ENCODE results near the gene CDK5RAP2.
A peak's percentile ranks its signal among the peaks of the same experiment; 100 is the strongest.

Gene CDK5RAP2

GRCh38 chr9:120361551-120361950, 218.4 kb downstream of the CDK5RAP2 start:
- Histone ChIP-seq H3K36me3 (ENCODE audit: insufficient read depth, low read length) (no peaks in the 10 kb centered on the region), H3K9me3 (ENCODE audit: low read depth, low read length) (no peaks in the 10 kb centered on the region)

GRCh38 chr9:120360510-120360909, 219.5 kb downstream of the CDK5RAP2 start:
- Histone ChIP-seq H3K9me3 (ENCODE audit: low read depth, low read length) (no peaks in the 10 kb centered on the region), H3K9ac (ENCODE audit: insufficient read length) (no peak overlapping the region), H3K27ac (no peak overlapping the region), H3K36me3 (ENCODE audit: insufficient read depth, low read length) (no peaks in the 10 kb centered on the region), H3K4me3 (no peak overlapping the region)
- no peak for TF ChIP-seq FOXP2 (optimal IDR thresholded peaks at IDR 0.05; ENCODE audit: control extremely low read depth, extremely low read length, insufficient read depth)
- TF ChIP-seq POLR2AphosphoS5 (IDR thresholded peaks at IDR 0.05; ENCODE audit: borderline replicate concordance, low read depth, low read length), result no peak
- TF ChIP-seq EZH2 (IDR thresholded peaks at IDR 0.05), result no peak
- DNase-seq (ENCODE audit: low read depth, low spot score), result no peak

More at GRCh38 chr9:120361551-120361950, 218.4 kb downstream of the CDK5RAP2 start:
- no peak for DNase-seq (ENCODE audit: low read depth, low spot score)
- TF ChIP-seq EZH2 (IDR thresholded peaks at IDR 0.05) (no peak), POLR2AphosphoS5 (IDR thresholded peaks at IDR 0.05; ENCODE audit: borderline replicate concordance, low read depth, low read length) (no peak), FOXP2 (optimal IDR thresholded peaks at IDR 0.05; ENCODE audit: control extremely low read depth, extremely low read length, insufficient read depth) (no peak)
- H3K27ac ChIP-seq, result no peak overlapping the region
- H3K4me3 ChIP-seq, result no peak overlapping the region
- no peak overlapping the region for H3K9ac ChIP-seq (ENCODE audit: insufficient read length)

- Histone ChIP-seq H3K27ac (no peak overlapping the region), H3K9me3 (ENCODE audit: low read depth, low read length) (no peaks in the 10 kb centered on the region), H3K4me3 (no peak overlapping the region), H3K36me3 (ENCODE audit: insufficient read depth, low read length) (no peaks in the 10 kb centered on the region), H3K9ac (ENCODE audit: insufficient read length) (no peak overlapping the region)
- TF ChIP-seq POLR2AphosphoS5 (IDR thresholded peaks at IDR 0.05; ENCODE audit: borderline replicate concordance, low read depth, low read length) (no peak), FOXP2 (optimal IDR thresholded peaks at IDR 0.05; ENCODE audit: control extremely low read depth, extremely low read length, insufficient read depth) (peak; percentile 39), EZH2 (IDR thresholded peaks at IDR 0.05) (no peak)
- peak; percentile 85 for DNase-seq (ENCODE audit: low read depth, low spot score)
These were observed 219.9 kb downstream of the CDK5RAP2 start for GRCh38 chr9:120360046-120360445.

- Histone ChIP-seq H3K27ac (no peak overlapping the region), H3K4me3 (no peak overlapping the region), H3K9me3 (ENCODE audit: low read depth, low read length) (no peaks in the 10 kb centered on the region), H3K36me3 (ENCODE audit: insufficient read depth, low read length) (no peaks in the 10 kb centered on the region), H3K9ac (ENCODE audit: insufficient read length) (no peak overlapping the region)
- DNase-seq (ENCODE audit: low read depth, low spot score), result no peak
- TF ChIP-seq FOXP2 (optimal IDR thresholded peaks at IDR 0.05; ENCODE audit: control extremely low read depth, extremely low read length, insufficient read depth), result no peak
- no peak for TF ChIP-seq EZH2 (IDR thresholded peaks at IDR 0.05)
- TF ChIP-seq POLR2AphosphoS5 (IDR thresholded peaks at IDR 0.05; ENCODE audit: borderline replicate concordance, low read depth, low read length), result no peak
These were observed 221.1 kb downstream of the CDK5RAP2 start for GRCh38 chr9:120358877-120359276.

GRCh38 chr9:120353506-120353905, 226.5 kb downstream of the CDK5RAP2 start:
- H3K36me3 ChIP-seq (ENCODE audit: insufficient read depth, low read length), result no peaks in the 10 kb centered on the region
- H3K27ac ChIP-seq, result no peak overlapping the region
- no peaks in the 10 kb centered on the region for H3K9me3 ChIP-seq (ENCODE audit: low read depth, low read length)
- no peak overlapping the region for H3K9ac ChIP-seq (ENCODE audit: insufficient read length)
- no peak for DNase-seq (ENCODE audit: low read depth, low spot score)
- H3K4me3 ChIP-seq, result no peak overlapping the region
- no peak for TF ChIP-seq POLR2AphosphoS5 (IDR thresholded peaks at IDR 0.05; ENCODE audit: borderline replicate concordance, low read depth, low read length)
- no peak for TF ChIP-seq EZH2 (IDR thresholded peaks at IDR 0.05)
- TF ChIP-seq FOXP2 (optimal IDR thresholded peaks at IDR 0.05; ENCODE audit: control extremely low read depth, extremely low read length, insufficient read depth), result no peak

GRCh38 chr9:120351106-120351505, 228.9 kb downstream of the CDK5RAP2 start:
- DNase-seq (ENCODE audit: low read depth, low spot score), result no peak
- Histone ChIP-seq H3K27ac (no peak overlapping the region), H3K4me3 (no peak overlapping the region), H3K9me3 (ENCODE audit: low read depth, low read length) (no peaks in the 10 kb centered on the region), H3K9ac (ENCODE audit: insufficient read length) (no peak overlapping the region), H3K36me3 (ENCODE audit: insufficient read depth, low read length) (no peaks in the 10 kb centered on the region)
- TF ChIP-seq FOXP2 (optimal IDR thresholded peaks at IDR 0.05; ENCODE audit: control extremely low read depth, extremely low read length, insufficient read depth), result no peak
- TF ChIP-seq EZH2 (IDR thresholded peaks at IDR 0.05), result no peak
- TF ChIP-seq POLR2AphosphoS5 (IDR thresholded peaks at IDR 0.05; ENCODE audit: borderline replicate concordance, low read depth, low read length), result no peak

- DNase-seq (ENCODE audit: low read depth, low spot score), result no peak
- no peak for TF ChIP-seq EZH2 (IDR thresholded peaks at IDR 0.05)
- TF ChIP-seq POLR2AphosphoS5 (IDR thresholded peaks at IDR 0.05; ENCODE audit: borderline replicate concordance, low read depth, low read length), result no peak
- no peak for TF ChIP-seq FOXP2 (optimal IDR thresholded peaks at IDR 0.05; ENCODE audit: control extremely low read depth, extremely low read length, insufficient read depth)
- no peak overlapping the region for H3K9ac ChIP-seq (ENCODE audit: insufficient read length)
- H3K27ac ChIP-seq, result no peak overlapping the region
- no peaks in the 10 kb centered on the region for H3K36me3 ChIP-seq (ENCODE audit: insufficient read depth, low read length)
- H3K4me3 ChIP-seq, result no peak overlapping the region
- H3K9me3 ChIP-seq (ENCODE audit: low read depth, low read length), result no peaks in the 10 kb centered on the region
These were observed 229.4 kb downstream of the CDK5RAP2 start for GRCh38 chr9:120350596-120350995.

GRCh38 chr9:120348951-120349429, 231.0 kb downstream of the CDK5RAP2 start:
- Histone ChIP-seq H3K36me3 (ENCODE audit: insufficient read depth, low read length) (no peaks in the 10 kb centered on the region), H3K9ac (ENCODE audit: insufficient read length) (no peak overlapping the region), H3K4me3 (no peak overlapping the region), H3K27ac (no peak overlapping the region), H3K9me3 (ENCODE audit: low read depth, low read length) (no peaks in the 10 kb centered on the region)
- TF ChIP-seq FOXP2 (optimal IDR thresholded peaks at IDR 0.05; ENCODE audit: control extremely low read depth, extremely low read length, insufficient read depth) (no peak), EZH2 (IDR thresholded peaks at IDR 0.05) (no peak), POLR2AphosphoS5 (IDR thresholded peaks at IDR 0.05; ENCODE audit: borderline replicate concordance, low read depth, low read length) (no peak)
- no peak for DNase-seq (ENCODE audit: low read depth, low spot score)

GRCh38 chr9:120345379-120345778, 234.6 kb downstream of the CDK5RAP2 start:
- TF ChIP-seq FOXP2 (optimal IDR thresholded peaks at IDR 0.05; ENCODE audit: control extremely low read depth, extremely low read length, insufficient read depth), result no peak
- TF ChIP-seq EZH2 (IDR thresholded peaks at IDR 0.05), result no peak
- no peak for TF ChIP-seq POLR2AphosphoS5 (IDR thresholded peaks at IDR 0.05; ENCODE audit: borderline replicate concordance, low read depth, low read length)
- Histone ChIP-seq H3K36me3 (ENCODE audit: insufficient read depth, low read length) (no peaks in the 10 kb centered on the region), H3K9ac (ENCODE audit: insufficient read length) (no peak overlapping the region), H3K9me3 (ENCODE audit: low read depth, low read length) (no peaks in the 10 kb centered on the region), H3K4me3 (no peak overlapping the region), H3K27ac (no peak overlapping the region)
- no peak for DNase-seq (ENCODE audit: low read depth, low spot score)
